Neuronal stem cell (in vitro differentiated cells): ENCODE data around the gene C15orf39.

ENCODE experiments used
- DNase-seq: peaks from one replicate; pipeline ENCODE4 v3.0.0-alpha.2; 2013; ENCODE audit warnings: low spot score
- H2AFZ ChIP-seq: one replicate; pipeline ENCODE4 v1.6.1; 2013; ENCODE audit warnings: mild to moderate bottlenecking, low read length, inconsistent platforms
- H2AK5ac ChIP-seq: 2 replicates; pipeline ENCODE4 v1.6.1; 2013; ENCODE audit warnings: low read depth, mild to moderate bottlenecking, inconsistent platforms, low read length, moderate library complexity, mixed read lengths
- H2BK120ac ChIP-seq: 2 replicates; pipeline ENCODE4 v1.6.1; 2013; ENCODE audit warnings: low read depth, mild to moderate bottlenecking, inconsistent platforms, low read length, moderate library complexity, mixed read lengths
- H2BK12ac ChIP-seq: one replicate; pipeline ENCODE4 v1.6.1; 2013; ENCODE audit warnings: low read length, inconsistent platforms
- H2BK15ac ChIP-seq: 2 replicates; pipeline ENCODE4 v1.6.1; 2013; ENCODE audit warnings: mild to moderate bottlenecking, low read length, inconsistent platforms, mixed read lengths
- H2BK5ac ChIP-seq: one replicate; pipeline ENCODE4 v1.6.1; 2013; ENCODE audit warnings: inconsistent platforms, mild to moderate bottlenecking, low read length, moderate library complexity
- H3K14ac ChIP-seq: one replicate; pipeline ENCODE4 v1.6.1; 2013; ENCODE audit warnings: low read length, inconsistent platforms
- H3K18ac ChIP-seq: 2 replicates; pipeline ENCODE4 v1.6.1; 2013; ENCODE audit warnings: low read length, inconsistent platforms
- H3K23ac ChIP-seq: 2 replicates; pipeline ENCODE4 v1.6.1; 2013; ENCODE audit warnings: low read depth, mild to moderate bottlenecking, mixed read lengths, low read length, inconsistent platforms; ENCODE audit not compliant: poor library complexity
- H3K27ac ChIP-seq: replicated peaks from 3 replicates; pipeline ENCODE4 v1.5.1; 2013; ENCODE audit warnings: low read length, inconsistent platforms
- H3K27me3 ChIP-seq, 3 experiments: 2 replicates each; pipeline ENCODE4 v1.6.1; 2013; ENCODE audit warnings: low read length in 3 of 3, mild to moderate bottlenecking in 2 of 3, inconsistent platforms in 1 of 3, low read depth in 1 of 3, mixed read lengths in 1 of 3, moderate library complexity in 1 of 3; ENCODE audit not compliant: control insufficient read depth in 3 of 3, insufficient read depth in 3 of 3
- H3K36me3 ChIP-seq, 2 donors: replicated peaks in 1 of 2; 2 replicates each; pipeline ENCODE4 v1.6.1; 2013; ENCODE audit warnings: low read length in 2 of 2; ENCODE audit not compliant: control insufficient read depth in 2 of 2, insufficient read depth in 2 of 2
- H3K4ac ChIP-seq: 2 replicates; pipeline ENCODE4 v1.6.1; 2013; ENCODE audit warnings: inconsistent platforms, mild to moderate bottlenecking, low read length, moderate library complexity
- H3K4me1 ChIP-seq, 2 donors: 1 replicate in 1 of 2; 2 replicates in 1 of 2; pipeline ENCODE4 v1.6.1; 2013; ENCODE audit warnings: low read length in 2 of 2, low read depth in 1 of 2; ENCODE audit not compliant: control insufficient read depth in 2 of 2, insufficient read depth in 1 of 2
- H3K4me2 ChIP-seq: one replicate; pipeline ENCODE4 v1.6.1; 2013; ENCODE audit warnings: mild to moderate bottlenecking, low read length, inconsistent platforms; ENCODE audit not compliant: insufficient read depth, poor library complexity, severe bottlenecking
- H3K4me3 ChIP-seq, 2 donors: 2 replicates each; pipeline ENCODE4 v1.5.1; 2013; ENCODE audit warnings: low read length in 2 of 2, mild to moderate bottlenecking in 2 of 2, inconsistent platforms in 1 of 2, moderate library complexity in 1 of 2
- H3K79me1 ChIP-seq: one replicate; pipeline ENCODE4 v1.6.1; 2013; ENCODE audit warnings: low read depth, mild to moderate bottlenecking, inconsistent platforms, low read length, moderate library complexity
- H3K9ac ChIP-seq: one replicate; pipeline ENCODE4 v1.6.1; 2013; ENCODE audit warnings: mild to moderate bottlenecking, low read depth, low read length, inconsistent platforms; ENCODE audit not compliant: poor library complexity
- H3K9me3 ChIP-seq, 2 donors: replicated peaks in 1 of 2; 2 replicates each; pipeline versions ENCODE3 to v1.6.1; 2013; ENCODE audit warnings: low read length in 2 of 2, mild to moderate bottlenecking in 2 of 2, inconsistent platforms in 1 of 2, low read depth in 1 of 2, mixed read lengths in 1 of 2, moderate library complexity in 1 of 2; ENCODE audit not compliant: control insufficient read depth in 2 of 2, insufficient read depth in 1 of 2
- H4K8ac ChIP-seq: one replicate; pipeline ENCODE4 v1.6.1; 2013; ENCODE audit warnings: low read depth, mild to moderate bottlenecking, inconsistent platforms, low read length, moderate library complexity
- H4K91ac ChIP-seq: one replicate; pipeline ENCODE4 v1.6.1; 2013; ENCODE audit warnings: low read length, low read depth, mild to moderate bottlenecking, inconsistent platforms; ENCODE audit not compliant: poor library complexity
- WGBS, 2 donors: extraction: QIAGEN DNeasy Blood & Tissue Kit; methylation state at CpG; one replicate each; pipeline ENCODE4 v1.1.7; 2013; ENCODE audit warnings: missing lambda C conversion rate in 2 of 2, mixed read lengths in 1 of 2; ENCODE audit not compliant: insufficient read length in 2 of 2, insufficient replicate concordance in 1 of 2; ENCODE audit errors: extremely low coverage in 2 of 2; 5-methylcytosine and 5-hydroxymethylcytosine counted together

C15orf39 gene

GRCh38 chr15:75203908-75204263, 2.2 kb downstream of the C15orf39 start:
- Histone ChIP-seq H4K91ac (no peak overlapping the region), H3K9ac (no peak overlapping the region), H2BK120ac (no peak overlapping the region), H3K14ac (no peak overlapping the region), H3K79me1 (peaks cover 20% of the 10 kb centered on the region), H3K4me3 (no peak overlapping the region), H3K27ac (no peak overlapping the region), H2BK15ac (no peak overlapping the region), H2AFZ (no peak overlapping the region), H3K27me3 (peaks cover 0 to 28% (median 24%) of the 10 kb centered on the region in 3 experiments), H3K4ac (no peak overlapping the region), H3K36me3 (peaks cover 17 to 31% of the 10 kb centered on the region in 2 donors), H3K4me1 (peaks cover 20 to 24% of the 10 kb centered on the region in 2 donors), H3K9me3 (no peaks in the 10 kb centered on the region), H3K23ac (no peak overlapping the region), H3K18ac (no peak overlapping the region), H2BK12ac (no peak overlapping the region), H2AK5ac (no peak overlapping the region), H2BK5ac (peak overlapping the region; percentile 3), H4K8ac (no peak overlapping the region), H3K4me2 (no peak overlapping the region)
- DNase-seq: no peak
- no CpG with 5 or more reads among the region's 1 CpG for WGBS, 2 donors

- H3K4ac ChIP-seq: no peak overlapping the region
- no CpG with 5 or more reads among the region's 10 CpGs for WGBS, 2 donors
- no peak overlapping the region for H2AK5ac ChIP-seq
- no peak overlapping the region for H3K14ac ChIP-seq
- peaks cover 0 to 24% (median 18%) of the 10 kb centered on the region in 3 experiments for H3K27me3 ChIP-seq
- peaks cover 19 to 37% of the 10 kb centered on the region in 2 donors for H3K36me3 ChIP-seq
- H3K27ac ChIP-seq: no peak overlapping the region
- H4K8ac ChIP-seq: no peak overlapping the region
- H3K18ac ChIP-seq: no peak overlapping the region
- H4K91ac ChIP-seq: no peak overlapping the region
- peak overlapping the region; percentile 3 for H2BK5ac ChIP-seq
- H2BK15ac ChIP-seq: no peak overlapping the region
- peak overlapping the region; percentile 18 for H3K23ac ChIP-seq
- no peak overlapping the region for H2AFZ ChIP-seq
- H3K9me3 ChIP-seq: no peaks in the 10 kb centered on the region
- no peak overlapping the region for H3K9ac ChIP-seq
- H3K79me1 ChIP-seq: peaks cover 20% of the 10 kb centered on the region
- H3K4me1 ChIP-seq: peaks cover 20 to 22% of the 10 kb centered on the region in 2 donors
- H3K4me3 ChIP-seq: no peak overlapping the region
- H2BK120ac ChIP-seq: no peak overlapping the region
- peak; percentile 78 for DNase-seq
- no peak overlapping the region for H2BK12ac ChIP-seq
- no peak overlapping the region for H3K4me2 ChIP-seq
Observed at GRCh38 chr15:75204340-75205063, 2.8 kb downstream of the C15orf39 start.

GRCh38 chr15:75205064-75205395, 3.3 kb downstream of the C15orf39 start:
- peaks cover 19 to 42% of the 10 kb centered on the region in 2 donors for H3K36me3 ChIP-seq
- no peak overlapping the region for H2AK5ac ChIP-seq
- WGBS, 2 donors: no CpG with 5 or more reads among the region's 3 CpGs
- peaks cover 19 to 21% of the 10 kb centered on the region in 2 donors for H3K4me1 ChIP-seq
- no peak overlapping the region for H3K4me2 ChIP-seq
- H2BK12ac ChIP-seq: no peak overlapping the region
- no peak overlapping the region for H3K27ac ChIP-seq
- H3K79me1 ChIP-seq: peaks cover 20% of the 10 kb centered on the region
- no peaks in the 10 kb centered on the region for H3K9me3 ChIP-seq
- H4K8ac ChIP-seq: no peak overlapping the region
- DNase-seq: no peak
- no peak overlapping the region for H3K14ac ChIP-seq
- H3K27me3 ChIP-seq: peaks cover 0 to 20% (median 13%) of the 10 kb centered on the region in 3 experiments
- no peak overlapping the region for H2AFZ ChIP-seq
- H2BK5ac ChIP-seq: no peak overlapping the region
- no peak overlapping the region for H3K4me3 ChIP-seq
- H3K9ac ChIP-seq: no peak overlapping the region
- H2BK15ac ChIP-seq: no peak overlapping the region
- no peak overlapping the region for H3K23ac ChIP-seq
- H3K4ac ChIP-seq: no peak overlapping the region
- H4K91ac ChIP-seq: no peak overlapping the region
- H3K18ac ChIP-seq: no peak overlapping the region
- H2BK120ac ChIP-seq: no peak overlapping the region

- H3K4me1 ChIP-seq: peaks cover 11 to 13% of the 10 kb centered on the region in 2 donors
- H2BK120ac ChIP-seq: no peak overlapping the region
- no peak overlapping the region for H3K18ac ChIP-seq
- H3K4me2 ChIP-seq: no peak overlapping the region
- peaks cover 27 to 52% of the 10 kb centered on the region in 2 donors for H3K36me3 ChIP-seq
- no CpG with 5 or more reads among the region's 11 CpGs for WGBS, 2 donors
- H3K27me3 ChIP-seq: peaks cover 0 to 10% (median 4%) of the 10 kb centered on the region in 3 experiments
- H3K79me1 ChIP-seq: peaks cover 20% of the 10 kb centered on the region
- no peak overlapping the region for H3K23ac ChIP-seq
- no peak overlapping the region for H2AK5ac ChIP-seq
- no peak overlapping the region for H4K91ac ChIP-seq
- H2BK15ac ChIP-seq: no peak overlapping the region
- DNase-seq: no peak
- H4K8ac ChIP-seq: no peak overlapping the region
- no peak overlapping the region for H2AFZ ChIP-seq
- no peak overlapping the region for H3K4me3 ChIP-seq
- H3K9ac ChIP-seq: no peak overlapping the region
- no peak overlapping the region for H3K14ac ChIP-seq
- H3K4ac ChIP-seq: no peak overlapping the region
- H3K27ac ChIP-seq: no peak overlapping the region
- H3K9me3 ChIP-seq: no peaks in the 10 kb centered on the region
- no peak overlapping the region for H2BK12ac ChIP-seq
- no peak overlapping the region for H2BK5ac ChIP-seq
Observed at GRCh38 chr15:75206006-75206405, 4.3 kb downstream of the C15orf39 start.
